ENCODE data around the gene SLIT3.
A peak's percentile ranks its signal among the peaks of the same experiment; 100 is the strongest.

Gene SLIT3

DNA sequence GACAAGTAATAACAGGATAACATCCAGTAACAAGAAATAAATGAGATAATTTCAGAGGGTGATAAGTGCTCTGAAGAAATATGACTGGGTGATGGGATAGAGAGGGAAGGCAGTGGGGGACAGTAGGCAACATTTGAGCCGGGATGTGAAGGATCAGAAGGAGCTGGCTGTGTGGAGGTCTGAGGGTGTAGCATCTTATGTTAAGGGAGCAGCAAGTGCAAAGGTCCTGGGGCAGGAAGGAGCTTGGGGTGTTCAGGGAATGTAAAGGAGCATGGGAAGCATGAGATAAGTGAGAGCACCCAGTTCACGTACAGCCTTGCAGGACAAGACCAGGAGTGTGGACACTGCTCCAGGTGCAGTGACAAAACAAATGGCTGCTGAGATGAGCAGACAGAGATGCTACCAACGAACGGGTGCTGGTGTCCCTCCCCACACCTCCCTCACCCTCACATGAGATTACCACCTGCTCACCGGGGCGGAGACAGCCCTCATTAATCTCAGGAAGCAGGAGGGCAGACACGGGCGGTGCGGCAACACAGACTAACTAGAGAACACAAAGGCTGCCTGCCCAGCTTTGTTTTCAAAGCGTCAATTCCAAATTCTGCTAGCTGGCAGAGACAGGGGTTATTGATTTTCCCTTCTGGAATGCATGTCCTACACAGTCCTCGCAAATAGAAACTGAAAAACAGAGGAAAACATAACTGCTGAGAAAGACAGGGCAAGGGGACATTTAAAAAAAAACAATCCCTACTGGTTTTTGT, 423.6 kb downstream of the SLIT3 start:
- DNase-seq: no peak

DNA sequence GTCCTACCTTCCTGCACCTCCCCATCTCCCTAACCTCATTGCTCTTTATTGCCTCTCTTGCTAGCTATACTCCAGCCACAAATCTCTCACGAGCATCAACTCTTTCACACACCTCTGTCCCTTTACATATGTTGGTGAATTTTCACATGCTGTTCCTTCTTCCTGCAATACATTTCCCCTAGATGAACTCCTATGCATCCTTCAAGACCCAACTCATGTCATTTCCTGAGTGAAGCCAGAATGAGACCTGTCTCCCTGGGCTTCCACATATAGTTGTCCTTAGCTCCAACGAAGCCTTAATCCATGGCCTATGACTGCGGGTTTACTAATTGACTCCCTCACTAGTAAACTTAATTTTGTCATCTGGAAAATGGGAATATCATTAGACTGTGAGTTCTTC, 424.5 kb downstream of the SLIT3 start:
- no peak for DNase-seq

DNA sequence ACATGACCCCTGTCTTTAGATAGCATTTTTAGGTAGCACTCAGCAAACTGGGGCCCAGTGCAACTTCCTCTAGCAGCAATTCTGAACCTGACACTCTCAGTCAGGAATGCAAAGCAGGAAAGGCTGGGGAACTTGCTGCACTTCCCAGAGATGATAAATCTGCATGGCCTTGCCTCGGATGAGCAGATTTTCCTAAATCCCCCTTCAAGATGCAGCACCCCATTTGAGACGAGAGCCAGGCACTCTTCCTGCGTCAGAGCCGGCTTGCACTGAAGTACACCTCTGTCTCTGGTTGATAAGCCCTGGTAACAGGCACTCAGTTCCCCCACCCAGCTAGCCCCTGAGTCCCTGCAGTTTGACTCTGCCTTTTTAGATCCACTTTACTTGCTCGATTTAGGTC, 425.1 kb downstream of the SLIT3 start:
- no peak for DNase-seq

DNA sequence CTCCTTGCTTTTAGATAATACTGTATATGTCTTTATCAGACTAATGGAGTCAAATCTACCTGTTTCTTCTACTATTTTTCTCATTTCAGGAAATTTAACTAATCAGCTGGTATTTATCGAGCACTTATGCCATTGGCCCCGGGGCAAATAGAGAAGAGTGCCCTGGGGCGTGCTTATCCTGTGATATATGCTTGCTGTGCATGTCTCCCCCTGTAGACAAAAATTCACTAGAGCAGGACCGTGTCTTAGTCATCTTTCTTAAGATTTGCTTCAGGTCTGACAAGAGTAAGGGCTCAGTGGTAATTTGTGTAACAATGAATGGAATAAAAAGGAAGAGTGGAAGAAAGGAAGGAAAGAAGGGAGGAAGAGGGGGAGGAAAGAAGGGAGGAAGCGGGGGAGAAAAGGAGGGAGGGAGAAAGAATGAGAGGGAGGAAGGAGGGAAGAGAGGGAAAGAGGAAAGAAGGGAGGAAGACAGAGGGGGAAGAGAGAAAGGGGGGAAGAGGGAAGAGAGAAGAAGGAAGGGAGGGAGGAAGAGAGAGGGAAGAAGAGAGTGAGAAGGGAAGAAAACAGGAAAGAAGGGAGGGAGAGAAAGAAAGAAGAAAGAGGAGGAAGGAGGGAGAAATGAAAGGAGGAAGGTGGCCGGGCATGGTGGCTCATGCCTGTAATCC, 426.1 kb downstream of the SLIT3 start:
- no peak for DNase-seq

DNA sequence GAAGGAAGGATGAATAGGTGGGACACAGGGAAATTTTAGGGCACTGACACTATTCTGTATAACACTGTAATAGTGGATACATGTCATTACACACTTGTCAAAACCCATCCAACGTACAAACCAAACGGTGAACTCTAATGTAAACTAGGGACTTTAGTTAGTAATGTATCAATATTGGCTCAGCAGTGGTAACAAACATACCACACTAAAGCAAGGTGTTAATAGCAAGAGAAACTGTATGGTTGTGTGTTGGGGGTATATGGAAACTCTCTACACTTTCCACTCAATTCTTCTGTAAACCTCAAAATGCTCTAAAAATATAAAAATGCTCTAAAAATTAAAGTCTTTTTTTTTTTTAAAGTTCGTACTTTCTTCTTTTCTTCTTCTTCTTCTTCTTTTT, 428.7 kb downstream of the SLIT3 start:
- no peak for DNase-seq

DNA sequence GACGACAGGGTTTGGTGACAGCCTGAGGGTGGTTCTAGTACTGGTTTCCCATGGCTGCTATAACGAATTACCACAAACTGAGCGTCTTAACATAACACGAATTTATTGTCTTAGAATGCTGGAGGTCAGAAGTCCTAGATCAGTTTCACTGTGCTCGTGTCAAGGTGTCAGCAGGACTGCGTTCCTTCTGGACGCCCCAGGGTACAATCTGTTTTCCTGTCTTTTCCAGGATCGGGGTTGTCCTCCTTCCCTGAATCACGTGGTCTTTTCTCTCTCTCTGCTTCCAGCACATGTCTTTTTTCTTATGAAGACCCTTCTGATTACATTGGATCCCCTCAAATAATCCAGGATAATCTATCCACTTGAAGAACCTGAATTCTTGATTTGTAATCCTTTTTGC, 430.0 kb downstream of the SLIT3 start:
- no peak for DNase-seq

DNA sequence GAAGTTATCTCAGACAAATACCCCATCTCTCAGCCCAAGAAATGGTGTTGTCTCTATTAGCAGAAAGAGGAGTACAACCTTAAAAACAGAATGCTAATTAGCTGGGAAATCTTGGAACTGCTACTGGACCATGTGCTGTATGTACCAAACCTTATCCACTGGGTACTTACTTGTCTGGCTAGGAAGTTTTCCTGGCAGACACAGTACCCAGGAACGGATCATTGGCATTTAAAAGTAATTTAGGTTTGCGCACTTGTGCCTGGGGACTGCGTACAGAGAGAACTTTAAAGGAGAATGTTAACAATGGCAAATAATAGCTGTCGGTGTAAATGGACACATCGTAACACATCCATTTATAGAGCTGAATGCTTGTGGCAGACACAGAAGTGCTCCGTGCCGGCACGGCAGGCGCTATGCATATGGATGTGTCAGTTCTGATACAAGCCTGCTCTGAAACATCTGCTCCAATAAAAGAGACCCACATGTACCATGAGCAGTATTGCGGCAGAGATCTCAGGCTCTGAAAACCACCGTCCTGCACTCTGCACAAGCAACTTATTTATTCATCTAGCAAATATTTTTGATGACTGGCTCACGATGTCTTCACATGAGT, 431.2 kb downstream of the SLIT3 start:
- DNase-seq: no peak

DNA sequence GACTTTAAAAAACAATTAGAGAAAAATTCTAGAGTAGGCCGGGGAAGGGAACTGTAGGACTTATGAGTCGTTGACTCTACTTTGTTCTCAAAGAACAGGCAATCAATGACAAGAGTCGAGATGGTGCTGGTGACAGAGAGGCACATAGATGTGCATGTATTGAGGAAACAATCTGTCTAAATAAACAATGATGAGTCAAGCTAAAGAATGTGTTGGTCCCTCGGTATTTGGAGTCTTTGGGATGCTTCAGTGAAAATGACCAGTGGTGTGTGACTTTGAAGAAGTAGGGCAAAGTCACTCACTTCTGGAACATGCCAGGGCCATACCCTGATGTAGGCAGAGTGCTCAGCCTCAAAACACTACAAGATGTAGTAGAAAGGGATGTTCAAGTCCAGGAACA, 433.7 kb downstream of the SLIT3 start:
- no peak for DNase-seq

DNA sequence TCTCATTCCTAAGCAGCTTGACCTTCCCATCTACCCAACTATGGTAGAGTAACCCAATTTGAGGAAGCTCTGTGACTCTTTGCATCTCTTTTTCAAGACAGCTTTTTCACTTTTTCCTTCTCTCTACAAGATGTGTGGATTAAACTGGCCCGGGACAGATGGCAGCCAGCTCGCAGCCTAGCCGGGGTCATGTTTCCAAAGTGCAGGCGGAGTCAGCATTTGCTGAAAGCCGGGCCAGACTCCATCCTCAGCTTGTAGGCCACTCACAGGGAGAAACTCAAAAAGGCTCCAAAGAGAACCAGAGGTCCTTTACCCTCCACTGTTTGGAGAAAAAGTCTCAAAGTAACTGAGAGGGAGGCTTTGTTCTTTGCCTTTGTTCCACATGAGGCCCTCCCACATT, 435.0 kb downstream of the SLIT3 start:
- DNase-seq: no peak

DNA sequence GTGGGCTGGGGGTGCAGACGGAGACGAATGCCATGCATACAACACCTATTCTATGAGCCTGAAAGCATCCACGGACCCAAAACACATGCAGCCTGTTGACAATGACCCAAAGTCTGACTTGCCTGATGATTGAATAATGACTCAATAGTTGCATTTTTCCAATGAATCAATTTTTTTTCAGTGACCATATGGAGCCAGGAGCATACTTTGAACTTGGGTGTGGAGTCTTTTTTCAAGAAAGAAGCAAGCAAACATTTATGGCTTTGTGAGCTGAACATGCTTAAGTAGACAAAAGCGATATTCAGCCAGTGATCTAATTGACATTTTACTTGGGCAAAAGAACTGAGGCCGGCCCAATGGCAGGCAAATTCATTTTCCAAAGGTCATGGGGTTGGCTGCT, 437.9 kb downstream of the SLIT3 start:
- DNase-seq: no peak

DNA sequence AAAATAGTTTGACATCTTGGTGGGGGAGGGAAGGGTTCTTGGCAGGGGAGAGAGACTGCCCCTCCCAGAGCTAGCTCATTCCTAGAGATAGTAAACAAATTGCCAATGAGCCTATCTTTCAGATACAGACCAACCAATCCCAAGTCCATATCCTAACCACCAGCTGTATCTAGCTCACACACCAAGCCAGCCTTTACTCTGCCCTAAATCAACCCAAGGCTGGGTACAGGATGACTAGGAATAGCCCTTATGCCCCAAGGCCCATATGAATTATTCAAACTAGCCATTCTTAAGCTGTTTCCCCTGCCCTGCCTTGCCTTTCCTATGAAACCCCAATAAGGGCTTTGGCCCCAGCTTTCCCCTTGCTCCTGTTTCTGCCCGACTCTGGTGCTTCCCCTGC, 440.4 kb downstream of the SLIT3 start:
- no peak for DNase-seq

DNA sequence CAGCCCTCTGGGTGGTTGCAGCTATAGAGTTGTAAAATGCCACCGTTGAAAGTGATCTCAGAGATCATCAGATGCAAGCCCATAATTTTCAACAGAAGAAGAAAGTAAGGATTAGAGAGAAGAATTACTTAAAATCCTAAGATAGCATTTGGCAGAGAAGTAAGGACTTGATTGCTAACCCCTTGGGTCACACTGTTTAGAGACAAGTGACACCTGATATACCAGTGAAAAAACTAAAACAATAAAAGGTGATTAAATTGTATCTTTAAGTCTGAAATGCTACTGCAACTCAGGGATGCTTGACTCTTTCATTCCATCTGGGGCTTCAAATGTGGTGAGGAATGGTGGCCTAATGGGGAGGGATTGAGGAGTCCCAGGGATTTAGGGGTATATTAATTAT, 440.9 kb downstream of the SLIT3 start:
- DNase-seq: no peak

DNA sequence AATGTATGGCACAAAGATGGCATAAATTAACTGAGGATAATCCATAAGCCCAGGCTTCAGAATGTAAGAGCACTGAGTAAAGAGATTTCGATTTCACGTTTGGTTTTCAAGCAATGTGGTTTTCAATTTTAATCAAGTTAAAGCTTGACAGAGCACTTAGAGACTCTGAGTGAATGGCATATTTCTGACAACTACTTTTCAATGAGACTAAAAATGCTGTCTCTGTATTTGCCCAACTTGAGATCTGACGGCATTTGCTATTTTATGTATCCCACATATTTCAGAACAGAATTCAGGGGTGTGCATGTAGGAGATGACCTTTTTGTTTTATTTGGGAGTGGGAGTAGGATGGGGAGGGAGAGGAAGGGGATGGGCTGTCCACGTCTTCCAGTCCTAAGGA, 441.5 kb downstream of the SLIT3 start:
- DNase-seq: no peak

DNA sequence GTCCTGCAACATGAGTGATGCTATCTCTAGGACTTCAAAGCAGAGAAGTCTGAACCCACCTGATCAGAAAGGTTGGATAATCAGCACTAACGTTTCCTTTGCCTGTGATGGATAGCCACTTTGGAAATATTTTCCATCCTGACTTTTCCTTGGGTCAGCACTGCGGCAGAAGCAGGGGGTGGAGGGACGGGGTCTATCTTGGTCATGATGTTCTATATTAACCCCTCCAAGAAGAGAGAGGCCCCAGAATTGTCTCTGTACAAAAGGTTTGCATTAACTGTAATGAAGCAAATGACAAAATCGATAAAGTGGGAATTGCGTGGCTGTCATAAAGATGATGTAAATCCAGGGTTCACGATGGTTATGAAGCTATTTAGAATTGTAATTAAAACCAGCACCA, 441.9 kb downstream of the SLIT3 start:
- no peak for DNase-seq

DNA sequence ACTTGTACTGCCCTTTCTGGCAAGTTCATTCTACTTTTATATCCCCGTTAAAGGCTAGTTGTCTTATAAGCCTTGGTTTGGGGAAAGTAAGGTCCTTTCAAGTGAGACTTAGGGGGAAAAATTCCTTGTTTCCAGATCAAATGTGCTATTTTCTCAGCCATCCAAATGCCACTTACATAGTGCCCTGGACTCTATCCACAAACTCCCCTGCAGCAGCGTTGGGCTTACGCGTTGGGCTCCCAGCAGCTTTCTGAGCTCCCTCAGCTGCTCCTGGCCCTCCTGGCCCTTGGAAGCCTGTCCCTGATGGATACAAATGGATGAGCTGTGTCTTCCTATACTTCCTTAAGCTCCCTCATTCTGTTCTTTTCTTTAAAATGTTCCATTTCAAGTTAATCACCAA, 442.6 kb downstream of the SLIT3 start:
- no peak for DNase-seq

DNA sequence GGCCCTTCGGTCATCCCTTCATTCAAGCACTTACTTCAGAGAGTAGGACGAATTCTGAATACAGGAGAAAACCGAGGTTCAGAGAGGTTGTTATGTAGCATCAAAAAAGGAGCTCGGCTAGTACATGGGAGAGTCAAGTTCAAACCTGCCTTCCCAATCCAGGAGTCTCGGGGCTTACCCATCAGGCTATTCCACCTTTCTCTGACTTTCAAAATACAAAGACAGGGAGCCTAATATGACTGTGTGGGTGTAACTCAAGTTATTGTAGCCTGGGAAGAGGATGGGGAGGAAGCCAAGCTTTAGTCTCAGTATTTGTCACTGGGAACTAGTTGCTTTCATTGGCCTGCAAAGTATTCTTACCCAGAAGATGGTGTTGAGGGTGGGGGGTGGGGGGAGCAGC, 447.0 kb downstream of the SLIT3 start:
- DNase-seq: no peak

DNA sequence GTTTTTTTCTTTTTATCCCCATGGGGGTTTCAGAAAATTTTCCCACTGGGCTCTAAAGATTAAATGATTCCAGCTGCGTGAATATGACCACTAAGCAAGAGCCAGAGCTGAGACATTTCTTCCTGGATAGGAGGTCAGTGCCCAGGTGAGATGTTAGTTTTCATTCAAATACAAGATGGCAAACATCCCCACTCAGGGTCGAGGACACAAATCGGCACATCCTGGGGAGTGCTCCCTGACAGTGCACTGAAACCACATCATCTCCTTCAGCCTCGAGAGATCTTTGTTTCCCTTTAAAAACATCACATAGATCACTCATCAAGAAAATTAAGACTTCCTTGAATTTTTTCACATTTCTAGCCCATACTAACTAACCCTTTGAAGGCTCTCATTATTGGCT, 448.6 kb downstream of the SLIT3 start:
- DNase-seq: no peak

DNA sequence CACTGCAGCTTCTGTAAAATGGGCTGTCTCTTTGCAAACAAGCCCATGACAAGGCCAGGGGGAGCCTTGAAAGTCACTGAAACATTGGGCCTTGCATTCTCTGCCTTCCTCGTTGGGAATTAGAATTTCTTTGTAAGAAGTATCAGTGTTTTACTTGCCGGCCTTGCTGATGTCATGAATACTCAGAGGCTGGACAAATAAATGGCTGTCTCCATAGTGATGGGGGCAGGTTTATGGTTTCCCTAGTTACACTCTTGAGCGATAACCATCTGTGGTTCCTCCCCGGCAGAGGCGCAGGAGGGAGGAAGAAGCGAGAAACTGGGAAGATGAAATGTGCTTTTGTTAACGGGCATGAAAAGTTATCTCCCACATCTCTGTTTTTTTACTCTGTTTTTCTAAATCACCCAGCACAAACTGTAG, 449.0 kb downstream of the SLIT3 start:
- peak; percentile 46 to 68 for DNase-seq

DNA sequence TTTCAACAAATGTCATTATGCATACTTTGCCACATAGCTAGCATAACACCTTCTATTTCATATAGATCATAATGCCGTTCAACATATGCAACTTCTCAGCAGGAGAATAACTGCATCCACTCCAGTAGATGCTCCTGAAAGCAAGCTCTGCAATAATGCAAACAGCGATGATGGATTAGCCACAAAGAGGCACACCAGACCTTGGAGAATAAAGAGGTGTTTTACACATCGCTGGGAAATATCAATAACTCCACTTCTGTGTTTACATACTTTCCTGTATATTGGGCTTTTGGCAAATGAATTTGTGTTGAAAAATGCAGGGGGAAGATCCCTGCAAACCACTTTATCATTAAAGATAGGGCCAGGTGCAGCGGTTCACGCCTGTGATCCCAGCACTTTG, 450.3 kb downstream of the SLIT3 start:
- no peak for DNase-seq

DNA sequence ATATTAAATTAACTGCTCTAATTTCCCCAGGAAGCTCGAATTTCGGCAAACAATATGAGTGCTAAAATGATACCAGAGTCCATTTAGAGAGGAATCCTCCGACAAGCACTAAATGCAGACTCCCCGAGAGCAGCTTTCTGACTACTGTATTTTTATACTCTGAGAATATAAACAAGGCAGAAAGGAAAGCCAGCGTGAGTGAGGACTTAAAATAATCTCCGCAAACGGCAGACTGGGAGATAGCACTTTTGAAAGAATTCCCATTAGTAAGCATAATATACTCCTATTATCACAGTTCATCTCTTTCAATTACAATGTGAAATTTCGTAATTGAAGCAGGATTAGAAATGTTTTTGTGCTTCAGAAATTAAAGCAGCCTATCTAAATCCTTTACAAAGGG, 452.4 kb downstream of the SLIT3 start:
- no peak for DNase-seq

DNA sequence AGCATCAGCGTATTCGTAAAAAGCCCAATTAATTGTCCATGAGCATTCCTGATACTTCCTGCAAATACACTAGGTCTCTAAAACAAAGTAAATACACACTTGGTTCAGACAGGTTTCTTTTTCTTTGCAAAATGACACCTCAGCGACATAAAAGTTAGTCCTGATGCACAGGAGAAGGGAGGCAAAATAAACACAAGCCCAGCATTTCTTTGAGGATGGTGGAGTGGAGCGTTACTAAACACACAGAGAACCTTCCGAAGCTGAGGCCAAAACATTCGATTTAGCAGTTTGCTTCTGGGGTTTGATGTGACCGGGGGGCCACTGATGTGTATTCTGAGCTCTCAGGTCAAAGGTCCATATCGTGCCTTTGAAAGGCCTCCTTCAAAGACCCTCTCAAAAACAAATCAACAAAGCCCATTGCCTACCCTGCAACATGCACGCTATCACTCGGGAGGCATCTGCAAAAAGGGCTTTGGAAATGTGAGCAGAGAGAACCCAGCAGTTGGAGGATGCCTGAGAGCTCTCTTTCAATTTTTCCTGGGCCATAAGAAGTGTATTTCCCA, 453.3 kb downstream of the SLIT3 start:
- DNase-seq: no peak

DNA sequence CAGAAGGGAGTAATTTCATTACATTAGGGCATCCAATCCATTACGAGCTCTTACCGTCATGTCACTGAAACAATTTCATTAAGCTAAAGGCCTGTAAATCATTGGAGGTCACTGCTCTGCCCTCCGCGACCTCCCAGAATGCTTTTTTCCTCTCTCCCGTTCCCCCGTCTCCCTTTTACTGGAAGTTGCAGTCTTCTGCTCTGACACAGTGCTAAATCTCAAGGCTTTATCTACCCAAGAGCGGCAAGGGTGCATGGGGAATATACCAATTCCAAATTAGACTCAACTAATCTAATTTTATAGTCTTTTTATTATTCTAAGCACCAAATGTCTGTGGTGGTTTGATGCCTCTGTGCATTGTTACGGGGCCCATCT, 456.0 kb downstream of the SLIT3 start:
- DNase-seq: no peak

DNA sequence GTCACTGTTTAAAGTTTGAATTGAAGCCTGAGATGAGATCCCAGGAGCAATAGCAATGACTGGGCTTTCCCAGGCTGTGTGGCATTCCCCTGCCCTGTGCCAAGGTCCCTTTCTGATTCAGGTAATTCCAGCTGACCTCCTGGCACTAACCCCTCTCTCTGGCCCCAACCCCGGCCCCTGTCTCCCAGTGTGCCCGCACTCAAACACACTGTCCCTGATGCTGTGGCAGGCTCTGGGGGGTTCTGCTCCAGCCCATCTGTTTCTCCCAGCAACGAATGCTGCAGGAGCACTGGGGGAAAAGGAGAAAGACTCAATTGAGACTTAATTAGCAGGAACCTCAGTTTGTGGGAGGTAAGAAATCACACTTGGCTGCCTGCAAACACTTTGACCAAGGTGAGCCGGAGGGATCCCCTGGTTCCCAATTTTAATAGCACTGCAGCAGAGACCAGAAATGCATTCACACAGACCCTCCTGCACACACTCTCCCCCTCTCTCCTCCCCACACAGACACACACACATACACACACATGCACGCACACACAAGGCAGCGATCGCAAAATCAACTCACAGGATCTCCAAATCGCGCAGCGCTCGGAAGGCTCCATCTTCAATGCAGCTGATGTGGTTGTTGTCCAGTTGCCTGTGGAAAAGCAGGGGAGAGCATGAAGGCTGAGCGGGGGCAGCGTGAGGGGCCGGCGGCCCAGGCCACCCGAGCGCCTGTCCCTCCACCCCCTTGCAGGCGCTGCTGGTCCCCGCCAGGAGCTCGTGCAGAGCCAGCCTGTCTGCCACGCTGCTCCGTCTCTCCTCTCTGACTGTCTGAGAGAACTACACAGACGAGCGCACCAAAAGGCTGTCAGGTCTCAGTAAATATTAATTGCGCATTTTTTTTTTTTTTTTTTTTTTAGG, 456.7 kb downstream of the SLIT3 start:
- no peak for DNase-seq
